CD4-positive, CD25-positive, alpha-beta regulatory T cell (primary cell): ENCODE data around the gene MZT2B. TPM values are rescaled to one million over a fixed set of nuclear protein-coding genes. Genes with fewer than 3 reads are reported as not detected.
"Not testable (repeated sequence)": the region's sequence is repeated elsewhere in the genome, so short reads cannot be mapped to it uniquely, and the experiment has no call there.

Experiments
- ATAC-seq, 2 donors: fragments of 150-1000 bp; cut with Tn5 transposase; one replicate each; pipeline ENCODE4 v1.10.0; 2021; ENCODE audit warnings: low read depth in 2 of 2, moderate number of reproducible peaks in 2 of 2, moderate library complexity in 1 of 2
- DNase-seq, 3 donors: peaks; one replicate each; pipeline versions ENCODE4 v3.0.0 to v3.0.0-alpha.2; 2012 to 2022; ENCODE audit warnings: mixed read lengths in 1 of 3
- H3K27ac ChIP-seq: one replicate; pipeline ENCODE4 v1.7.0; 2013; ENCODE audit warnings: mild to moderate bottlenecking, low read length; ENCODE audit not compliant: insufficient read depth, poor library complexity, severe bottlenecking
- H3K27me3 ChIP-seq: one replicate; pipeline ENCODE4 v1.7.0; 2013; ENCODE audit warnings: low read length; ENCODE audit not compliant: control insufficient read depth, insufficient read depth
- H3K36me3 ChIP-seq: one replicate; pipeline ENCODE4 v1.7.0; 2013; ENCODE audit warnings: mild to moderate bottlenecking, low read length, moderate library complexity; ENCODE audit not compliant: control insufficient read depth, insufficient read depth
- H3K4me1 ChIP-seq: 2 replicates; pipeline ENCODE4 v1.7.0; 2013; ENCODE audit warnings: mild to moderate bottlenecking, low read length; ENCODE audit not compliant: insufficient read depth, control insufficient read depth, poor library complexity, severe bottlenecking
- H3K4me3 ChIP-seq: one replicate; pipeline ENCODE4 v1.7.0; 2013; ENCODE audit warnings: low read depth, mild to moderate bottlenecking, low read length, moderate library complexity
- H3K9me3 ChIP-seq, 2 experiments: 1 replicate in 1 of 2; 2 replicates in 1 of 2; pipeline ENCODE4 v1.7.0; 2013; ENCODE audit warnings: low read length in 2 of 2, mild to moderate bottlenecking in 1 of 2, moderate library complexity in 1 of 2; ENCODE audit not compliant: control insufficient read depth in 2 of 2
- H3K27ac Mint-ChIP-seq, 3 donors: one replicate each; pipeline ENCODE4 v1.8.0; 2020 to 2022; ENCODE audit warnings: mild to moderate bottlenecking in 3 of 3, mixed read lengths in 3 of 3, moderate library complexity in 2 of 3
- H3K27me3 Mint-ChIP-seq: one replicate; pipeline ENCODE4 v1.8.0; 2022; ENCODE audit warnings: mild to moderate bottlenecking, mixed read lengths
- H3K36me3 Mint-ChIP-seq: one replicate; pipeline ENCODE4 v1.8.0; 2020; ENCODE audit warnings: mixed read lengths
- H3K4me1 Mint-ChIP-seq, 4 donors: one replicate each; pipeline ENCODE4 v1.8.0; 2020 to 2022; ENCODE audit warnings: mixed read lengths in 4 of 4, mild to moderate bottlenecking in 1 of 4
- H3K4me3 Mint-ChIP-seq, 4 donors: one replicate each; pipeline ENCODE4 v1.8.0; 2020 to 2022; ENCODE audit warnings: mild to moderate bottlenecking in 4 of 4, mixed read lengths in 4 of 4, moderate library complexity in 3 of 4
- H3K9me3 Mint-ChIP-seq, 7 donors: one replicate each; pipeline ENCODE4 v1.8.0; 2020 to 2022; ENCODE audit warnings: mixed read lengths in 7 of 7, mild to moderate bottlenecking in 3 of 7, moderate library complexity in 2 of 7
- polyA plus RNA-seq, 4 donors: library from polyadenylated mRNA; unstranded; fragments of 300-500 nt; fragmentation: Illumina TruSeq; gene quantifications; one replicate each; pipeline ENCODE4 v1.2.3, GENCODE V29; 2021
- total RNA-seq: library from RNA; stranded (reverse); gene quantifications from one replicate; pipeline ENCODE4 v1.2.3, GENCODE V29; 2022

Gene MZT2B, protein sequence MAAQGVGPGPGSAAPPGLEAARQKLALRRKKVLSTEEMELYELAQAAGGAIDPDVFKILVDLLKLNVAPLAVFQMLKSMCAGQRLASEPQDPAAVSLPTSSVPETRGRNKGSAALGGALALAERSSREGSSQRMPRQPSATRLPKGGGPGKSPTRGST
- total RNA-seq (199 TPM), polyA plus RNA-seq (100 to 1,000 TPM; 186 to 259 (median 227) TPM)

DNA sequence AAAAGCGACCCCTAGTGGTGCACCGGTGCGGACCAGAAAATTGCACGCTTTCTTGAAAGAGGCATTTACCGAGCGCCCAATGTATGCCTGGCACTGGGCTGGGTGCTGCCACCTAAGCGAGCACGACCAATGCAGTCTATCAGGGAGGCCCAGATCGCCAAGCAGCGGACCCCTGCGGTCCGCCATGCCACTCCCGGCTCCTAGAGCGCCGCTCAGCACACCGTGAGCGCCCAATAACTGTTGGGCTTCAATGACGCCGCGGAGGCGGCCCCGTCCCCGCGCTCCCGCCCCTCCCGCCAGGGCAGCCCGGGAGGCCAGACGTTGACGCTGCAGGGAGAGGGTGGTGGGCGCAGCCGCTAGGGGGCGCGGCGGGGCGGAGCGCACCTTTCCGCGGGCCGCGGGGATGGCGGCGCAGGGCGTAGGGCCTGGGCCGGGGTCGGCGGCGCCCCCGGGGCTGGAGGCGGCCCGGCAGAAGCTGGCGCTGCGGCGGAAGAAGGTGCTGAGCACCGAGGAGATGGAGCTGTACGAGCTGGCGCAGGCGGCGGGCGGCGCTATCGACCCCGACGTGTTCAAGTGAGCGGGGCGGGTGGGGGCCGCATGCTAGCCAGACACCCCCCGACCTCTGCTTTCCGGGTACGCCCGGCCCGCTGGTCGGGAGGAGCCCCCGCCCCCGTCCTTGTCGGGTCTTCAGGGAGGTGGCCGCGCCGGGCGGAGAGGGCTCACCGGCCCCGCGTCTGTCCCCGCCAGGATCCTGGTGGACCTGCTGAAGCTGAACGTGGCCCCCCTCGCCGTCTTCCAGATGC is at the start of gene MZT2B:
Gene MZT2B, plus strand, starts transcription at position 383 of the 803 bp plus-strand sequence. Its CDS starts 21 bp downstream, at position 404.
- H3K36me3 ChIP-seq, H3K9me3 ChIP-seq, H3K36me3 Mint-ChIP-seq, H3K27me3 Mint-ChIP-seq, H3K27me3 ChIP-seq, H3K9me3 Mint-ChIP-seq: not testable (repeated sequence)
- Mint-ChIP-seq H3K4me1 (peaks cover 0 to 46% (median 22%) of the 10 kb centered on the region in 4 donors), H3K4me3 (peak within 1 kb of the TSS; percentile 91 to 99 (median 96)), H3K27ac (peak within 1 kb of the TSS; percentile 82 to 97 (median 93))
- peaks cover 20% of the 10 kb centered on the region for H3K4me1 ChIP-seq
- peak; percentile 86 for ATAC-seq
- DNase-seq, result peak; percentile 85 to 93 (median 92)
- peak within 1 kb of the TSS; percentile 93 for H3K27ac ChIP-seq
- peak within 1 kb of the TSS; percentile 83 for H3K4me3 ChIP-seq

DNA sequence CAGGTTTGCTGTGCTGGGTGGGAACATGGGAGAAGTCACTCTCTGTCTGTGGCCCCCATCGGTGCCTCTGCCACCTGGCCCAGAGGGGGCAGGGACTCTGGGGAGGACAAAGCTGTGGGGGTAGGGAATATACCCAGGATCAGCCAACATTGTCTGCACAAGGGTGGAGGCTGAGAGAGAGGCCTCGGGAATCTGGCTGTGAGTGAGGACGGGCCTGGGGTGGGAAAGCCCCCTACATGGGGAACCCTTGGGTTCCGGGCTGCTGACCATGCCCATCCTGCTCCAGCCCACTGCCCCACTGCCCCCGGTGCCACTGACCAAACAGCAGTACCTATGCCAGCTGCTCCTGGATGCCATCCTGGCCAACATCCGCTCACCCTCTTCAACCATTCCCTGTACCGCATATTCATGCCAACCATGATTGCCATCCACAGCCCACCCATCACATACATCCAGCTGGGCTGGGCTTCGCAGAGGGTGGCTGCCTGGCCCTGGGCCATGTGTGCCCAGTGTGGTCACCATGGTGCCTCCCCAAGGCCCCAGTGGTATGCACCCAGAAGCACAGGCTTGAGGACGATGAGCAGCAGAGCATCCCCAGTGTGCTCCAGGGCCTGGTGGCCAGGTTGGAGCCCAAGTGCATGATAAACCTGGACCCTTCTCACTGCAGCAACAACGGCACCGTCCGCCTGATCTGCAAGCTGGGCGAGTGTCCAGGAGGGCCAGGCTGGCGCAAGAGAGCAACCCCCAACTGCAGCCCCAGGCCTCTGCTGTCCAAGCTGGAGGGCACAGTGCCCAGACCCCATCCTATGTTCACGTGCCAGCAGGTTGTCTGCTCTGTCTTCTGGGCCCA is 46.1 kb upstream of the MZT2B start:
- no peaks in the 10 kb centered on the region for H3K36me3 Mint-ChIP-seq
- no peak overlapping the region for H3K4me3 Mint-ChIP-seq
- no peaks in the 10 kb centered on the region for H3K27me3 ChIP-seq
- no peak for ATAC-seq
- no peak overlapping the region for H3K27ac ChIP-seq
- no peak for DNase-seq
- no peaks in the 10 kb centered on the region for H3K9me3 Mint-ChIP-seq
- H3K4me3 ChIP-seq, result no peak overlapping the region
- H3K27ac Mint-ChIP-seq, result no peak overlapping the region
- H3K4me1 ChIP-seq, result no peaks in the 10 kb centered on the region
- no peaks in the 10 kb centered on the region for H3K9me3 ChIP-seq
- H3K36me3 ChIP-seq, result no peaks in the 10 kb centered on the region
- no peaks in the 10 kb centered on the region for H3K4me1 Mint-ChIP-seq
- peaks cover 4% of the 10 kb centered on the region for H3K27me3 Mint-ChIP-seq

DNA sequence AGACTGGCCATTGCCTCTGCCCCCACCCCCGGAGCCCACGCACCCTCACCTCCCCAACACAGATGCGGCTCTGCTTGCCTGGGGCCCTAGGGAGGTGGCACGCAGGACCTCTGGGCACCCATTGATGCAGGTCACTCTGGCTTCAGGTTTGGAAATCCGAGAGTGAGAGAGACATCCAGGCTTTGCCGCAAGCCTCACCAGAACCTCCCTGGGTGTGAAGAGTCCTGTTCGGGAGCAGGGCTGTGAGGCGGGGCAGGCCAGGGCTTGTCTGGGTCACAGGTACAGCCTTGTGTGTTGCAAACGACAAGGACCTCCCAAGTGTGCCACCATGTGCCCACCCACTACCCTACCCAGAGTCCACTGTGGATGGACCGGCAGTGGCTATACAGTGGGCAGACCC is 45.5 kb upstream of the MZT2B start:
- H3K27me3 Mint-ChIP-seq, DNase-seq, H3K4me1 ChIP-seq, H3K9me3 Mint-ChIP-seq, ATAC-seq, H3K27me3 ChIP-seq, H3K4me1 Mint-ChIP-seq, H3K4me3 ChIP-seq, H3K4me3 Mint-ChIP-seq, H3K27ac ChIP-seq, H3K27ac Mint-ChIP-seq, H3K9me3 ChIP-seq, H3K36me3 Mint-ChIP-seq, H3K36me3 ChIP-seq: not testable (repeated sequence)

DNA sequence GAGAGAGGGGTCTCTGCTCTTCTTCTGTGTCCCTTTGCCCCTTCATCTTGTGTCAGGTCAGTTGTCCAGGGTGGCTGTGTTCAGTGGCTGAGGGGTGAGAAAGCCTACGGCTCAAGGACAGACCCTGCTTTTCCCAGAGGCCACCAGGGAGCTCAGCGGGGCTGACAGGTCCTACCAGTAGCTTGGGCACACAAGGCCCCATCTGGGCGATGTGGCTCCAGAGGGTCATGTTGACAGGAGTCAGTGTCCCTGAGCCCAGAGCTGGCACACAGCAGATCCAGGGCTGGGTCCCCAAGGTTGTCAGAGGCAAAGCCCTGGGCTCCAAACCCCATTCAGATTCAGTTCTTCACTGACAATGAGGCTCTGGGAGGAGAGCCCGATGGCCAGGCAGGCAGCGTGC is 44.9 kb upstream of the MZT2B start:
- not testable (repeated sequence) for H3K36me3 Mint-ChIP-seq, ATAC-seq, H3K36me3 ChIP-seq, H3K9me3 ChIP-seq, H3K27me3 Mint-ChIP-seq, H3K27ac ChIP-seq, H3K4me3 Mint-ChIP-seq, H3K4me3 ChIP-seq, DNase-seq, H3K4me1 ChIP-seq, H3K27me3 ChIP-seq, H3K9me3 Mint-ChIP-seq, H3K27ac Mint-ChIP-seq, H3K4me1 Mint-ChIP-seq

DNA sequence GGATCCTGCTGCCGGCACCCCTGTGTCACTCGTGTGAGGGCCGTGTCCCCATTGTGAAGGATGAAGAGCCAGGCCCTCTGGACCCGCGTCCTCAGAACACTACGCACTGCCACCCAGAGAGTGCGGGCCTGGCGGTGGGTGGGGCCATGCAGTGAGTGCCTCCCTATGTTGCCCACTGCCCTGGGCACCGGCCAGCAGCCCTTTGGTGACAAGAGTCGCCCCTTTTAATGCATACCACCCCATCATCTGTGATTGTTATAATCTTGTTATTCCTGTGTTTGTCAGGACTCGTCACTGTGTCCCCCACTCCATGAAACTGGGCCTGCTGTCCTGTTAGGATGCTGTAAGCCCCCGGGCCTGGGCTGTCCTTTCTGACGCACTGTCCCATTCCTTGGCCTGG is 43.7 kb upstream of the MZT2B start:
- not testable (repeated sequence) for H3K4me1 Mint-ChIP-seq, H3K36me3 ChIP-seq, H3K4me3 ChIP-seq, DNase-seq, H3K27me3 Mint-ChIP-seq, H3K4me1 ChIP-seq, H3K9me3 Mint-ChIP-seq, H3K36me3 Mint-ChIP-seq, ATAC-seq, H3K27ac ChIP-seq, H3K27me3 ChIP-seq, H3K9me3 ChIP-seq, H3K27ac Mint-ChIP-seq, H3K4me3 Mint-ChIP-seq

DNA sequence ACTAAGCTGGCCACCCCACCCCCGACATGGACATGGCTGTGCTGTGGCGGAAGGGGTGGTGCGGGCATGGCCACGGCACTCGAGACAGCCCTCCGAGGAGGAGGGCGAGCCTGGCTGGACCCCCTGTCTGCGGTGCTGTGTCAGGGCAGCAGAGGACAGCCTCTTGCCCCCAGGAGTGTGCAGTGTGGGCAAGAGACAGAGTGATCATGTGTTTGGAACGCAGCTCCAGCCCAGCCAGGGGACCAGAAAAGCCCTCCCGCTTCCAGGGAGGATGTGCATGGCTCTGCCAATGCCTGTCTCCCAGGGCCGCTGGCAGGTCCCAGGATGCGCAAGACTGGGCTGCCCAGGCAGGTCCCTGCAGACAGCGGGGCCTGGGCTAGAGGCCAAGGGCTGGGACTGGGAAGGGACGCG is 43.2 kb upstream of the MZT2B start:
- H3K4me1 ChIP-seq, ATAC-seq, H3K4me1 Mint-ChIP-seq, DNase-seq, H3K27ac ChIP-seq, H3K9me3 Mint-ChIP-seq, H3K36me3 Mint-ChIP-seq, H3K4me3 ChIP-seq, H3K27me3 Mint-ChIP-seq, H3K27me3 ChIP-seq, H3K36me3 ChIP-seq, H3K4me3 Mint-ChIP-seq, H3K9me3 ChIP-seq, H3K27ac Mint-ChIP-seq: not testable (repeated sequence)

DNA sequence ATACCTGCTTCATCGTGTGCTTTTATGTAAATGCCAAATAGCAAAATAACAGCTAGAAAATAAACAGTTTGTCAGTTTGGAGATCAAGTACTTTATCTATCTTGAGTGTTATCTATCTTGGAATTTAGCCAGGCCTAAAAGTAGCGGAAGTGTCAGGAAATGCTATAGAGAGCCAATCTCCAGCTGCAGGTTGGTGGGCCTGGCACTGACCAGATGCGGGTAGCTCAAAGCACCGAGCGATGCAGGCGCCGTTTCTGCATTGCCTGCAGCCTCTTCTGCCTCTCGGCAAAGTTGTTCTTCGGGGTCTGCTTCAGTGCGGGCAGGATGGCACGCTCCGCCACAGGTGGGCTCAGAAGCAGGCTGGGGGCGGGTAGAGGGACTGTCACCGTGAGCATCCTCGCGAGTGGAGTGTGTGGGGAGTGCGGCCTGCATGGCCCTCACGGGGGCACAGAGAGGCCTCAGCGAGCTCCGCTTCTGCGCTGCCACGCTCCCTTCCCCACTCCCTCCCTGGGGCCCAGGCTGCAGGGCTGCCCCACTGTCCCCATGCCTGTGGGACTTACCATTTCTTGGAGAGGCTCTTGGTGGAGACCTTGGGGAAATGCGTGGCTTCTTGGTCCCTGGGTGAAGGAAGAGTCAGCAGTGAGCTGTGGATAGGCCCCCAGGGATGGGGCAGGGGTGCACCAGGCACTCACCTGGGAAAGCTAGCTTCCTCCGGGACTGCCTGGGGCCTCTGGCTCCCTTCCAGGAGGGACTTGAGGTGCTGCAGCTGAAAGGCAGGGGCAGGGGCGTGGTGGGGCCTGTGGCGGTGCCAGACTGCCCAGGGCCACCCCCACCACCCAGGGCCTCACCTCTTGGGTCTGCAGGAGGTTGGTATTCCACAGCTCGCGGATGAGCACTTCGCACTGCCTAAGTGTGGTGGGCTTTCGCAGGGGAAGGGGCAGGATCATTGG is 42.5 kb upstream of the MZT2B start:
- H3K4me3 Mint-ChIP-seq, H3K4me1 ChIP-seq, H3K36me3 ChIP-seq, H3K27me3 Mint-ChIP-seq, H3K36me3 Mint-ChIP-seq, H3K4me3 ChIP-seq, DNase-seq, H3K27ac ChIP-seq, H3K27ac Mint-ChIP-seq, H3K27me3 ChIP-seq, ATAC-seq, H3K9me3 Mint-ChIP-seq, H3K9me3 ChIP-seq: not testable (repeated sequence)
- H3K4me1 Mint-ChIP-seq, result peaks cover 0 to 11% (median 0%) of the 10 kb centered on the region in 4 donors
